ENCODE data around the gene PPT1.

Gene PPT1

DNA sequence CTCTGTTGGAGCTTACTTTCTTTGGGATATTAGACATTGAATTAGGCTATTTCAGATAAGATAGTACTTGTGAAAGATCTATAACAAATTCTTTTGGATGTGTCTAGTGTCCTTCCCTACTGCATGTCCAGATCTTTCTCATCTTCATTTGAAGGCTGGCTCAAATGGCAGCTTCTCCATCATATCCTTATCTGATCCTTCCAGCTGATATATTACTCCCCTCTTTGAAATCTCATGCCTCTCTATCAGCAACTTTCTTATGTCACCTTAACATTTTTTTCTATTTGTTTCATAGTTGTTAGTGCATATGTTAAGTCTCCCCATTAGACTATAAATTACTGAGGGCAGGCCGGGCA is 39.0 kb downstream of the PPT1 start:
- WGBS (ENCODE audit: insufficient coverage): 40% methylated on average over 1 of the region's 1 CpG
- ChIA-PET POLR2A (interaction anchor here (0.6 to 1.1 kb wide), 2 partner anchors 20 to 30 kb away, joined by 3 to 4 read pairs; no protein-coding TSS in a partner anchor), CTCF (interaction anchor here (1.0 to 2.8 kb wide), 8 partner anchors 12 to 25 kb away, joined by 3 to 24 read pairs (median 4); partner anchors contain the start of gene CAP1)
- Histone ChIP-seq H3K27ac (ENCODE audit: insufficient read depth in 1 of 2, low read depth in 1 of 2, low read length in 2 of 2, poor library complexity in 1 of 2, severe bottlenecking in 2 of 2) (peak overlapping the region; percentile 33 to 81), H3K4me3 (ENCODE audit: control insufficient read depth in 1 of 7, extremely low read depth in 1 of 7, insufficient read depth in 4 of 7, low read depth in 2 of 7, low read length in 6 of 7) (no peak overlapping the region), H3K4me1 (ENCODE audit: control extremely low read depth in 1 of 4, control insufficient read depth in 4 of 4, insufficient read depth in 4 of 4, low read length in 3 of 4) (peaks cover 49 to 92% (median 68%) of the 10 kb centered on the region in 4 experiments), H3K27me3 (replicated peaks in 2 of 5; ENCODE audit: control insufficient read depth in 4 of 5, insufficient read depth in 5 of 5, low read length in 4 of 5) (no peaks in the 10 kb centered on the region), H3K9me3 (ENCODE audit: control extremely low read depth in 1 of 5, control insufficient read depth in 4 of 5, insufficient read depth in 2 of 5, low read depth in 1 of 5, low read length in 4 of 5) (no peaks in the 10 kb centered on the region), H3K36me3 (ENCODE audit: control insufficient read depth in 4 of 4, insufficient read depth in 4 of 4, low read length in 3 of 4) (peaks cover 3 to 48% (median 12%) of the 10 kb centered on the region in 4 experiments)
- no peak for DNase-seq

DNA sequence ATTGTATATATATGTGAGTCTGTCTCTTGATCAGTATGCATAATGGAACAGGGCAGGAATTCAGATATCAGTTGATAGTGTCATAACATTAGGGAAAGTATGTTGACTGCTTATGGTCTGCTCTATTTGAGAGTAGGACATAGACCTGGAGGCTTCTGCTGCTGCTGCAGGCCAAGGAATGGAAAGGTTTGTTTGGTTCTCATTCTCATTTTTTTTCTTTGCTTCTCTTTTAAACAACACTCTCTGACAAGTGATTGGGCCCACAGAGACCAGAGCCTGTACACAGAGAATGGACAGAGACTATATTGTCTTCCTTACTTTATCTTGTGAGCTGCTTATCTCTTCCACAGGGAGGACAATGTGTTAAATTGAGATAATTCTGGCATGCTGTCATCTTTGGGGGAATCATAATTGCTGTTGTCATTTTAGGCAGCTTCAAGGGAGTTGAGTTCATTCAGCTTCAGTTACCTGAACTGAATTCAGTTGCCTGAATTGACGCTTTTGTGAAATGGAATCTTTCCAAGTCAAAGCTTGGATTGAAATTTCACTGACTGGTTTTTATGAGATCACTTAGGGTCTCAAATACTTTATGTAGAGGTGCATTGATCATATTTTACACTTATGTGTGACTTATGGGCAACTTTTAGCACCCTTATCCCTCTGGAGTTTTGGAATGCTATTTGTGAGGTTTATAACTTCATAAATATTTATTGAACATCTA is 39.6 kb downstream of the PPT1 start:
- H3K4me3 ChIP-seq (ENCODE audit: control insufficient read depth in 1 of 7, extremely low read depth in 1 of 7, insufficient read depth in 4 of 7, low read depth in 2 of 7, low read length in 6 of 7): no peak overlapping the region
- ChIA-PET POLR2A (interaction anchor here (0.6 to 1.7 kb wide), 4 partner anchors 18 to 525 kb away, joined by 3 to 6 read pairs (median 4); partner anchors contain the start of gene CAP1), CTCF (interaction anchor here (1.0 to 2.8 kb wide), 9 partner anchors 9 to 24 kb away, joined by 3 to 24 read pairs (median 4); partner anchors contain the start of gene CAP1)
- peaks cover 49 to 88% (median 65%) of the 10 kb centered on the region in 4 experiments for H3K4me1 ChIP-seq (ENCODE audit: control extremely low read depth in 1 of 4, control insufficient read depth in 4 of 4, insufficient read depth in 4 of 4, low read length in 3 of 4)
- DNase-seq: peak in 2 of 3 donors; percentile 62 to 76
- WGBS (ENCODE audit: insufficient coverage): 86% methylated on average over 1 of the region's 1 CpG
- H3K9me3 ChIP-seq (ENCODE audit: control extremely low read depth in 1 of 5, control insufficient read depth in 4 of 5, insufficient read depth in 2 of 5, low read depth in 1 of 5, low read length in 4 of 5): no peaks in the 10 kb centered on the region
- peak overlapping the region; percentile 33 to 81 for H3K27ac ChIP-seq (ENCODE audit: insufficient read depth in 1 of 2, low read depth in 1 of 2, low read length in 2 of 2, poor library complexity in 1 of 2, severe bottlenecking in 2 of 2)
- no peaks in the 10 kb centered on the region for H3K27me3 ChIP-seq (replicated peaks in 2 of 5; ENCODE audit: control insufficient read depth in 4 of 5, insufficient read depth in 5 of 5, low read length in 4 of 5)
- peaks cover 3 to 43% (median 11%) of the 10 kb centered on the region in 4 experiments for H3K36me3 ChIP-seq (ENCODE audit: control insufficient read depth in 4 of 4, insufficient read depth in 4 of 4, low read length in 3 of 4)

DNA sequence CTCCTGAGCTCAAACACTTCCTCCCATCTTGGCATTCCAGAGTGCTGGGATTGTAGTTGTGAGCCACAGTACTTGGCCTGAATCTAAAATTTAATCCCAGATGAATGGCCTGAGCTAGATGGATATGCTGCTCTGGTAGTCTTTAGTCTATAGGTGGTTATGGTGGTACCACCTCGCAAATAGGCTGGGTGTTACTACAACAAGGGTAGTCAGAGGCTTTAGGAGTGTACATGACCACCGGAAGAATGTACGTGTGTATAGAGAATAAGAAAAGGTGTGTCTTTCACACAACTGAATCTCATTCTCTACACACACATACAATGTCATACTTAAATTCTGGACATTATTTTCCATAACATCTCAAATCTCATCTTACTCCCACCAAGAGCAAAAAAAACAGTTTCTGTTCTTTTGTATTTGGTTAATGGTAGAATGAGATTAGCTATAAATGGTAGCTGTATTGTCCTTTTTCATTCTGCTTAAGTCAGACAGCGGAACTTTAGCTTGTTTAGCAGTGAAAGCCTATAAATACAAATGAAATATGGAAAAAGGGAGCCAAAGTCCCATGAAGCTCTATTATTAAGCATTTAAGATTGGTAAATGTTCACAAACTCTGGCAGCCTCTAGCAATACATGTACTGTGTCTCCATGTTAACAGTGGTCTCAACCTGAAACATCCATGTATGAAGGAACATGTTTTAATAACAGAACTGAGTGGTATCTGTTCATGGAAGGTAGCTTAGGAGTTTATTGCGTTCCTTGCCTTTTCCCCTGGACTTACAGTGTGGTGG is 40.3 kb downstream of the PPT1 start:
- POLR2A ChIA-PET: interaction anchor here (0.6 to 1.7 kb wide), 2 partner anchors 17 to 526 kb away, joined by 5 to 6 read pairs; partner anchors contain the start of gene CAP1
- no peaks in the 10 kb centered on the region for H3K27me3 ChIP-seq (replicated peaks in 2 of 5; ENCODE audit: control insufficient read depth in 4 of 5, insufficient read depth in 5 of 5, low read length in 4 of 5)
- H3K36me3 ChIP-seq (ENCODE audit: control insufficient read depth in 4 of 4, insufficient read depth in 4 of 4, low read length in 3 of 4): peaks cover 9 to 36% (median 10%) of the 10 kb centered on the region in 4 experiments
- no peaks in the 10 kb centered on the region for H3K9me3 ChIP-seq (ENCODE audit: control extremely low read depth in 1 of 5, control insufficient read depth in 4 of 5, insufficient read depth in 2 of 5, low read depth in 1 of 5, low read length in 4 of 5)
- CTCF ChIA-PET: interaction anchor here (1.0 to 2.8 kb wide), 7 partner anchors 10 to 137 kb away, joined by 3 to 24 read pairs (median 5); no protein-coding TSS in a partner anchor
- WGBS (ENCODE audit: insufficient coverage): 93% methylated on average over 1 of the region's 5 CpGs
- no peak for DNase-seq
- H3K4me3 ChIP-seq (ENCODE audit: control insufficient read depth in 1 of 7, extremely low read depth in 1 of 7, insufficient read depth in 4 of 7, low read depth in 2 of 7, low read length in 6 of 7): no peak overlapping the region
- H3K27ac ChIP-seq (ENCODE audit: insufficient read depth in 1 of 2, low read depth in 1 of 2, low read length in 2 of 2, poor library complexity in 1 of 2, severe bottlenecking in 2 of 2): peak overlapping the region in 1 of 2 experiments; percentile 81
- peaks cover 45 to 86% (median 59%) of the 10 kb centered on the region in 4 experiments for H3K4me1 ChIP-seq (ENCODE audit: control extremely low read depth in 1 of 4, control insufficient read depth in 4 of 4, insufficient read depth in 4 of 4, low read length in 3 of 4)

DNA sequence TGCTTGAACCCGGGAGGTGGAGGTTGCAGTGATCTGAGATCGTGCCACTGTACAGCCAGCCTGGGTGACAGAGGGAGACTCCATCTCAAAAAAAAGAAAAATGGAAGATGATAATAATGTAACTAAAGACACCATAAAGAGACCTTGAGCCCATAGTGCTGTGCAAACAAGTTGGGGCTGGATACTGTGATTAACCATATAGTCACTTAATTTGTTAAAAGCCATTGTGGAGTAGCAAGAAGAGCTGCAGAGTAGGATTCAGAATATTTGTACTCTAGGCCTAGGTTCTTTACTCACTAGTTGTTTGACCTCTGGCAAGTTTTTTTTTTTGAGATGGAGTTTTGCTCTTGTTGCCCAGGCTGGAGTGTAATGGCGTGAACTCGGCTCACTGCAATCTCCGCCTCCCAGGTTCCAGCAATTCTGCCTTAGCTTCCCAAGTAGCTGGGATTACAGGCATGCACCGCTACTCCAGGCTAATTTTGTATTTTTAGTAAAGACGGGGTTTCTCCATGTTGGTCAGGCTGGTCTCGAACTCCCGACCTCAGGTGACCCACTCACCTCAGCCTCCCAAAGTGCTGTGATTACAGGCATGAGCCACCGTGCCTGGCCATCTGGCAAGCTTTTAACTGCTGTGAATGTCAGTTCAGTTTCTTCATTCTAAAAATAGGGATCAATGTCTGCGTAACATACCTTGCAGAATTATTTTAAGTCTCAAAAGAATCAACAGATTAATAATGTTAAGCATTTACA is 43.7 kb downstream of the PPT1 start:
- peak overlapping the region in 1 of 2 experiments; percentile 14 for H3K27ac ChIP-seq (ENCODE audit: insufficient read depth in 1 of 2, low read depth in 1 of 2, low read length in 2 of 2, poor library complexity in 1 of 2, severe bottlenecking in 2 of 2)
- H3K27me3 ChIP-seq (replicated peaks in 2 of 5; ENCODE audit: control insufficient read depth in 4 of 5, insufficient read depth in 5 of 5, low read length in 4 of 5): no peaks in the 10 kb centered on the region
- ChIA-PET POLR2A (no interaction called here), CTCF (interaction anchor here (1.5 to 1.9 kb wide), 3 partner anchors 9 to 20 kb away, joined by 4 to 6 read pairs (median 4); no protein-coding TSS in a partner anchor)
- no peak for DNase-seq
- WGBS (ENCODE audit: insufficient coverage): 88% methylated on average over 6 of the region's 11 CpGs
- H3K4me3 ChIP-seq (ENCODE audit: control insufficient read depth in 1 of 7, extremely low read depth in 1 of 7, insufficient read depth in 4 of 7, low read depth in 2 of 7, low read length in 6 of 7): no peak overlapping the region
- peaks cover 13 to 74% (median 46%) of the 10 kb centered on the region in 4 experiments for H3K4me1 ChIP-seq (ENCODE audit: control extremely low read depth in 1 of 4, control insufficient read depth in 4 of 4, insufficient read depth in 4 of 4, low read length in 3 of 4)
- H3K9me3 ChIP-seq (ENCODE audit: control extremely low read depth in 1 of 5, control insufficient read depth in 4 of 5, insufficient read depth in 2 of 5, low read depth in 1 of 5, low read length in 4 of 5): no peaks in the 10 kb centered on the region
- H3K36me3 ChIP-seq (ENCODE audit: control insufficient read depth in 4 of 4, insufficient read depth in 4 of 4, low read length in 3 of 4): peaks cover 3 to 29% (median 7%) of the 10 kb centered on the region in 4 experiments

DNA sequence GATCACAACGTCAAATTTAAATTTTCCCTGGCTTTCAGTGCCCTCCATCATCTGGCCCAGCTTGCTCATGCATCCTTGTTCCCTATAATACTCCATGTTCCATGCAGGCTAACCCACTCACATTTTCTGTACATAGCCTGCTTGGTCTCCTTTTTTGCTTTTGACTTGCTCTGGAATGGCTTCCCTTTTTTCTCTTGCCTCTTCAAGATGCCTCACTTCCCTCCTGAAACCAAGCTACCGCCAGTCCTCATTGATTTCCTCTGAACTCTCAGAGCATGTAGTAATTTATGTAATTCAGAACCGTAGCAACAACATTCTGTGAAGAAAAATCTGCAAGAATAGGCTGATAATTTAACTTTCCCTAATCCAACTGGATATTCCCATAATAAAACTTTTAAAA is 46.2 kb downstream of the PPT1 start:
- Histone ChIP-seq H3K9me3 (ENCODE audit: control extremely low read depth in 1 of 5, control insufficient read depth in 4 of 5, insufficient read depth in 2 of 5, low read depth in 1 of 5, low read length in 4 of 5) (no peaks in the 10 kb centered on the region), H3K4me3 (ENCODE audit: control insufficient read depth in 1 of 7, extremely low read depth in 1 of 7, insufficient read depth in 4 of 7, low read depth in 2 of 7, low read length in 6 of 7) (peak overlapping the region in 1 of 7 experiments; percentile 50), H3K27me3 (replicated peaks in 2 of 5; ENCODE audit: control insufficient read depth in 4 of 5, insufficient read depth in 5 of 5, low read length in 4 of 5) (no peaks in the 10 kb centered on the region), H3K4me1 (ENCODE audit: control extremely low read depth in 1 of 4, control insufficient read depth in 4 of 4, insufficient read depth in 4 of 4, low read length in 3 of 4) (peaks cover 0 to 50% (median 27%) of the 10 kb centered on the region in 4 experiments), H3K36me3 (ENCODE audit: control insufficient read depth in 4 of 4, insufficient read depth in 4 of 4, low read length in 3 of 4) (peaks cover 3 to 16% (median 7%) of the 10 kb centered on the region in 4 experiments), H3K27ac (ENCODE audit: insufficient read depth in 1 of 2, low read depth in 1 of 2, low read length in 2 of 2, poor library complexity in 1 of 2, severe bottlenecking in 2 of 2) (peak overlapping the region in 1 of 2 experiments; percentile 39)
- POLR2A ChIA-PET: interaction anchor here (0.9 kb wide), 1 partner anchor 9 kb away, joined by 3 read pairs; no protein-coding TSS in a partner anchor
- 18% methylated on average over 2 of the region's 3 CpGs for WGBS (ENCODE audit: insufficient coverage)
- CTCF ChIA-PET: interaction anchor here (0.6 to 2.8 kb wide), 7 partner anchors 8 to 187 kb away, joined by 3 to 14 read pairs (median 6); partner anchors contain the start of gene CAP1
- DNase-seq: peak in 2 of 3 donors; percentile 56 to 67

DNA sequence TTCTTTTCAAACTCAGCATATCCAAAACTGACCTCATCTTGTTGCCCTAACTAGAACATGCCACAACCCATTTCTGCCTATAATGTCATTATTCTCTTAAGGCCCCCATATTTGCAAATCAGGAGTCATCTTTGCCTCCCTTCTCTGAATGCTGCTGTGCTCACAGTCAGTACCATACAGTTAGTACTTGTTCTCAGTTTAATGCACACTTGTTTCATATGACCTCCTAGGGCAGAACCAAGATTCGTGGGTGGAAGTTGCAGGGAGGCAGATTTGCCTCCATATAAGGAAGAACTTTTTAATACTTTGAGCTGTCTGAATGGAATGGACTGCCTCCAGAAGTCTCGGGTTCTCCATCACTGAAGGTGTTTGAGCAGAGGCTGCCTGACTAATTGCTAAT is 47.3 kb downstream of the PPT1 start:
- H3K27ac ChIP-seq (ENCODE audit: insufficient read depth in 1 of 2, low read depth in 1 of 2, low read length in 2 of 2, poor library complexity in 1 of 2, severe bottlenecking in 2 of 2): no peak overlapping the region

More for the DNA sequence above, 47.3 kb downstream of the PPT1 start:
- Histone ChIP-seq H3K9me3 (ENCODE audit: control extremely low read depth in 1 of 5, control insufficient read depth in 4 of 5, insufficient read depth in 2 of 5, low read depth in 1 of 5, low read length in 4 of 5) (no peaks in the 10 kb centered on the region), H3K4me1 (ENCODE audit: control extremely low read depth in 1 of 4, control insufficient read depth in 4 of 4, insufficient read depth in 4 of 4, low read length in 3 of 4) (peaks cover 3 to 44% (median 27%) of the 10 kb centered on the region in 4 experiments), H3K4me3 (ENCODE audit: control insufficient read depth in 1 of 7, extremely low read depth in 1 of 7, insufficient read depth in 4 of 7, low read depth in 2 of 7, low read length in 6 of 7) (no peak overlapping the region), H3K36me3 (ENCODE audit: control insufficient read depth in 4 of 4, insufficient read depth in 4 of 4, low read length in 3 of 4) (peaks cover 6 to 12% (median 7%) of the 10 kb centered on the region in 4 experiments), H3K27me3 (replicated peaks in 2 of 5; ENCODE audit: control insufficient read depth in 4 of 5, insufficient read depth in 5 of 5, low read length in 4 of 5) (no peaks in the 10 kb centered on the region)
- CTCF ChIA-PET: interaction anchor here (0.9 to 2.8 kb wide), 4 partner anchors 10 to 16 kb away, joined by 3 to 14 read pairs (median 6); partner anchors contain the start of gene CAP1
- POLR2A ChIA-PET: interaction anchor here (1.1 to 1.2 kb wide), 2 partner anchors 10 kb away, joined by 3 to 7 read pairs; partner anchors contain the start of gene CAP1
- no peak for DNase-seq
- WGBS (ENCODE audit: insufficient coverage): 59% methylated on average over 2 of the region's 2 CpGs
